ENCODE results near the gene SYP. TPM values are rescaled to one million over a fixed set of nuclear protein-coding genes. Genes with fewer than 3 reads are reported as not detected.

The SYP gene
- total and polyA plus RNA-seq, 9 donors, result 0.69 to 3.3 (median 1.9) TPM

DNA sequence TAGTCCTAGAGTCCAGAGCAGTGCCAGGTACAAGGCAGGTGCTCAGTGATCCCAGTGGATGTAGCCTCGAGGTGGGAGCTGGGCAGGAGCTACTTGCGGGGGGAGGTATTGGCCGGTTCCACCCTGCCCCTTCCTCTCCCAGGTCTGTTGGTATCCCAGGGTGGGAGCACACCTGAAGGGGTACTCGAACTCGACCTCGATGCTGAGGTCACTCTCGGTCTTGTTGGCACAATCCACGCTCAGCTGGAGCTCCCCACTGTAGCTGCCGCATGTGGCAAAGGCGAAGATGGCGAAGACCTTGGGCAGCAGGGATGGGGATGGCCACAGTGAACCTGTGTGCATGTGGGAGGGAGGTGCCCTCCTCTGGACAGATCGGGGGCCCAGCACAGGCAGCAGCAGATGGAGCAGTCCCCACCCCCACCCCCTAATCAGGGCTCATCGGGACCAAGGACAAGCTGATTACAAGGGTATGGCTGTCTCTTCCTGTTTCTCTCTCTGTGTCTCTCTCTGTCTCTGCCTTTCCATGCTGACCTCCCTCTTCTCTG is 2.4 kb downstream of the SYP start:
- H3K36me3 ChIP-seq, result no peaks in the 10 kb centered on the region
- DNase-seq, result no peak
- no peaks in the 10 kb centered on the region for H3K4me1 ChIP-seq (ENCODE audit: insufficient read depth)
- no peak overlapping the region for H3K27ac ChIP-seq
- intact Hi-C loops (cut with DNase I), result no loop called here
- WGBS, 3 donors, result 68 to 76% (median 69%) methylated on average over 13 of the region's 13 CpGs
- H3K4me3 ChIP-seq, result no peak overlapping the region
- TF ChIP-seq, protein P1, sequence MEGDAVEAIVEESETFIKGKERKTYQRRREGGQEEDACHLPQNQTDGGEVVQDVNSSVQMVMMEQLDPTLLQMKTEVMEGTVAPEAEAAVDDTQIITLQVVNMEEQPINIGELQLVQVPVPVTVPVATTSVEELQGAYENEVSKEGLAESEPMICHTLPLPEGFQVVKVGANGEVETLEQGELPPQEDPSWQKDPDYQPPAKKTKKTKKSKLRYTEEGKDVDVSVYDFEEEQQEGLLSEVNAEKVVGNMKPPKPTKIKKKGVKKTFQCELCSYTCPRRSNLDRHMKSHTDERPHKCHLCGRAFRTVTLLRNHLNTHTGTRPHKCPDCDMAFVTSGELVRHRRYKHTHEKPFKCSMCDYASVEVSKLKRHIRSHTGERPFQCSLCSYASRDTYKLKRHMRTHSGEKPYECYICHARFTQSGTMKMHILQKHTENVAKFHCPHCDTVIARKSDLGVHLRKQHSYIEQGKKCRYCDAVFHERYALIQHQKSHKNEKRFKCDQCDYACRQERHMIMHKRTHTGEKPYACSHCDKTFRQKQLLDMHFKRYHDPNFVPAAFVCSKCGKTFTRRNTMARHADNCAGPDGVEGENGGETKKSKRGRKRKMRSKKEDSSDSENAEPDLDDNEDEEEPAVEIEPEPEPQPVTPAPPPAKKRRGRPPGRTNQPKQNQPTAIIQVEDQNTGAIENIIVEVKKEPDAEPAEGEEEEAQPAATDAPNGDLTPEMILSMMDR (IDR thresholded peaks at IDR 0.05), result no peak
- no peak for TF ChIP-seq POLR2A (IDR thresholded peaks at IDR 0.05)
- no peak for TF ChIP-seq EP300 (IDR thresholded peaks at IDR 0.05)
- H3K27me3 ChIP-seq, result no peaks in the 10 kb centered on the region
- H3K9me3 ChIP-seq, result no peaks in the 10 kb centered on the region

DNA sequence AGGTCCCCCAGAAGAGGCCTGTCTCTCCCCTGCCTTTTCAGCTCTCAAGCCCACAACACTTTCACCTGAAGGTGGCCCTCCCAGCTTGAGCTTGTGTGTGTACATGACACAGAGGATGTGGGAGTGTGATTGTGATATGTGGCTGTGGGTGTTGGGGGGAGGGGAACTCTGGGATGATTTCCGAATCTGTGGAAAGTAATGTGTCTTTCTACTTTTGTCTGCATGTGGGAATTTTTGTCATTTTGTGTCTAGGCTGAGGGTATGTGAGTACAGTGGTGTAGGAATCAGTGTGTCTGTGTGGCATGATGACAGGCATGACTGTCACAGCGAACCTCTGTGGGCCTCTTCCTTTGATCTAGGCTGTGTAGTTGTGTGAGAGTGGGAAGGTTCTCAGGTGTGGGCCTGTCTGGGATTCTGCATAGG is 6.4 kb downstream of the SYP start:
- Histone ChIP-seq H3K27ac (no peak overlapping the region), H3K4me1 (ENCODE audit: insufficient read depth) (no peaks in the 10 kb centered on the region), H3K4me3 (no peak overlapping the region), H3K36me3 (no peaks in the 10 kb centered on the region), H3K27me3 (no peaks in the 10 kb centered on the region), H3K9me3 (no peaks in the 10 kb centered on the region)
- WGBS, 3 donors, result 42 to 63% (median 48%) methylated on average over 2 of the region's 2 CpGs
- intact Hi-C loops (cut with DNase I), result loop anchor here in 1 of 4 donors (5.0 kb wide), 1 partner anchor 736 kb away; no protein-coding TSS in a partner anchor
- no peak for TF ChIP-seq POLR2A (IDR thresholded peaks at IDR 0.05)
- no peak for TF ChIP-seq EP300 (IDR thresholded peaks at IDR 0.05)
- TF ChIP-seq, protein P1 (IDR thresholded peaks at IDR 0.05), result no peak
- no peak for DNase-seq

DNA sequence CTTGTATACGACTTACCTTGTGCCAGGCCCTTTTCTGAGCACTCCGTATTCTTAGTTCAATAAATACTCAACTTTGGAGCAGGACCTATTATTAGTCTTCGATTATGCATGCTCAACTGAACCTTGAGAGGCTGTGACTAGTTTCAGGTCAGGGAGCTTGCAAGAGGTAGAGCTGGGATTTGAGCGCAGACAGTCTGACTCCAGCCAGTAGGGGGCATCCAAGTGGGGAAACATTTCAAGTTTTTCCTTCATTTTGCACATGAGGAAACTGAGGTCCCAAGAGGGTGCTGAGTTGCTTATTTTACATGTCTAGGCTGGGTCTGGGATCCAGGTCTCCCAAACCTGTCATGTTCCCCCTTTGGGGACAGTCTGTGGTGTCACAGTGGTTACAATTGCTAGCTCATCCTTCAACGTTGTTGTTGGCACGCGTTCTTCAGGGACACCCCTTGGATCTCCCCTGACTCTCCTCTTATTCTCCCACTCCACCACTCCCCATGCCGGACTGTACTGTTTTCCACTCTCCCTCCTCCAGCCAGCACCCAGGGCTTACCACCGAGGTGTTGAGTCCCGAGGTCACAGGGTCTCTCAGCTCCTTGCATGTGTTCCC is 7.2 kb downstream of the SYP start:
- H3K9me3 ChIP-seq, result no peaks in the 10 kb centered on the region
- DNase-seq, result no peak
- 65 to 73% (median 66%) methylated on average over 10 of the region's 10 CpGs for WGBS, 3 donors
- no peaks in the 10 kb centered on the region for H3K27me3 ChIP-seq
- no peak overlapping the region for H3K27ac ChIP-seq
- intact Hi-C loops (cut with DNase I), result loop anchor here in 1 of 4 donors (5.0 kb wide), 1 partner anchor 736 kb away; no protein-coding TSS in a partner anchor
- H3K4me3 ChIP-seq, result no peak overlapping the region
- no peak for TF ChIP-seq EP300 (IDR thresholded peaks at IDR 0.05)
- no peak for TF ChIP-seq POLR2A (IDR thresholded peaks at IDR 0.05)
- TF ChIP-seq, protein P1 (IDR thresholded peaks at IDR 0.05), result peak in 2 of 3 donors; percentile 16 to 19
- no peaks in the 10 kb centered on the region for H3K4me1 ChIP-seq (ENCODE audit: insufficient read depth)
- H3K36me3 ChIP-seq, result no peaks in the 10 kb centered on the region

DNA sequence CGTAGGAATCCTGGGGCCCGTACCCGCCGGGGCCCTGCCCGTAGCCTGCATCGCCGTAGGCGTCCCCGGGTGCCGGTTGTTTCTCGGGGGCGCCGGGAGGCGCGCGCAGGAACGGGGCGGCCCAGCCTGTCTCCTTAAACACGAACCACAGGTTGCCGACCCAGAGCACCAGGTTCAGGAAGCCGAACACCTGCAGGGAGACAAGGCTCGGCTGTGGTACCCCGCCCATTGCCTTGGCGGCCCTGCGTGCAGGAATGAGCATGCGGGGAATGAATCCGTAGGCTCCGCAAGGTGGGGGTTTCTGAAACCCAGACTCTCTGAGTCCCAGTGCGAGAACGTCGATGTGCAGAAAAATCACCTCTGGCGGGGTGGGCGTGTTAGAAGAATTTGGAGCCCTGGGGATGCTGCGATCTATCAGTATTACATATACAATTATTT is 8.4 kb downstream of the SYP start:
- peak overlapping the region; percentile 68 to 79 for H3K27ac ChIP-seq
- TF ChIP-seq EP300 (IDR thresholded peaks at IDR 0.05) (no peak), POLR2A (IDR thresholded peaks at IDR 0.05) (no peak)
- TF ChIP-seq, protein P1 (IDR thresholded peaks at IDR 0.05), result no peak
- no peaks in the 10 kb centered on the region for H3K9me3 ChIP-seq
- no peaks in the 10 kb centered on the region for H3K36me3 ChIP-seq
- H3K4me3 ChIP-seq, result peak overlapping the region; percentile 62
- H3K4me1 ChIP-seq (ENCODE audit: insufficient read depth), result no peaks in the 10 kb centered on the region
- intact Hi-C loops (cut with DNase I), result loop anchor here in 1 of 4 donors (5.0 kb wide), 1 partner anchor 734 kb away; no protein-coding TSS in a partner anchor
- 42 to 69% (median 64%) methylated on average over 32 to 34 of the region's 34 CpGs for WGBS, 3 donors
- DNase-seq, result no peak
- no peaks in the 10 kb centered on the region for H3K27me3 ChIP-seq

Data from ovary (tissue), 9 donors.